ENCODE data around the gene RGSL1. TPM values are rescaled to one million over a fixed set of nuclear protein-coding genes. Genes with fewer than 3 reads are reported as not detected.

Gene RGSL1
- not detected in 2 replicates for total RNA-seq

DNA sequence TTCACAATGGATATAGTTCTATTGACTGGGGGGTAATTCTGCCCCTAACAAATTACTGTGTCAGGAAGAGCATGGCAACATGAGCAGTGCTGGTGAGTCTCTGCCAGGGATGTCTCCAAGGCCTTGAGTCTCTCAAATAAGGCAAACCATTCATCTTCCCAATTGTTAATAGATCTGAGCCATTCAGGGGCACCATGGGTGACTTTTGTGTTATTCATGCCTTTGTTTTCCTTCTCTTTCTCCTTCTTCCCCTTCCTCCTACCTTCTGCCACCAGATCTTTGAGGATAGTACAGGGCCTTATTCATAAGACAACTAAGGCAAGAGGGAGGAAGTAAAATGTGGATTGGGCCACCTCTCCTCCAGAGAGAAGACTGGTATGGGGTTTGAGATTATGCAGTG lies at the start of gene RGSL1:
Gene RGSL1, plus strand, starts transcription at position 60 of the 400 bp plus-strand sequence. Its CDS starts 20 bp downstream, at position 80.

DNA sequence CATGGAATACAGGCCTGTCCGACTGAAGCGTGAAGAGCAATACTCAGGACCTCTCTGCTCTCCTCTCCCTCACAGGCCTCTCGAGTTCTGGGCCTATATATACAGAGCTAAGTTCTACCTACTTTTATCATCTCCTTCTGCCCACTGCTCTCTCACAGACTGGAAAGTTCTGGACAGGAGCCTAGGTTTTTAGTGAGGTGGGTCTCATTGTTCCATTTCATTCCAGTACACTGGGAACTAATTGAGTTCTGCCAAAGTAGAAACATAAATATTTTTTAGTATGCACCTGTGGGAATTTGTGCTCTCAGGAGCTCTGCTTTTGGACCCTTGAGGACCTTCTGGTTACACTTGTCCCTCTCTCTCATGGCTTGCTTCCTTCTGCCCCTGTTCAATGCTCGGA lies 49.4 kb upstream of the RGSL1 start, which contains the start of gene TEDDM1:
Gene TEDDM1, minus strand, starts transcription at position 101 of the 400 bp plus-strand sequence. CDS start 182 bp downstream, outside the sequence.

DNA sequence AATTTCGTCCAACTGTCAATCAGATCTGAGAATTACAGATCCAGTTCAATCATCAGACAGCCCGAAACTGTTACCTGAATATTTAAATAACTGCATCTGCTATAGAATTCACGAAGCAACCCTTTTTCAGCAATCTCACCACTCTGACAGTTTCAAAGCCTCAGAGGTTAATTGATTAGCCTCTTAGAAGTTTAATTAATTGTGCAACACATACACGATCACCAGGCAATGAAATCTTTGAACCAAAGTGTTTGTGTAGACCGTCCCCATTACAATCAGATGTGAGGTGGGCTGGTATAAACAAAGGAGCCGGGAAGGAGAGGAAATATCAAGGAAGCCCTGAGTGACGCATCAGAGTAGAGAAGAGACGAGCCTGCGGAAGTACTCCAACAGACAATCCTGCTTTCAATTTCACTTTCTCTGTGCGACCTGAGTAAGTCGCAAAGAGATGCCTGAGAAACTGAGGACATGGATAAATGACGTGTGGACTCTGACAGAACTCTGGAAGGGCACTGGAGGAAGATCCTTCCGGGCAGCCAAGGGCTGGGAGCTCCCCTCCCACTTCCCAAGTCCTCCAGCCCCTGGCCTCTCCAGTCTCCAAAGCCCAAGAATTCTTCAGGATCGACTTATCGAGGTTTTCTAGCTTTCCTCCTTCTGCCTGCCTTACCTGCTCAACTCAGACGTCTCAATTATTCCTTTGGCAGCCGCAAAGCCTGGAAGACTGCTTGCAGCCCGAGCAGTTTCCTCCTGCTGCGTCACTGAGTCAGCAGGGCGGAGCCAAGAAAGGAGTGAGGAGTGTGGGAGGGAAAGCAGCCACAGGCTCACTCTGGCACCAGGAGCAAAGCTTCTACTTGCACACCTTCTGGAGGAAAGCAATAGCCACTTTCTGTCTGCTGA lies 138.8 kb downstream of the RGSL1 start, which contains the start of gene RNASEL:
Gene RNASEL, minus strand, starts transcription at position 757 of the 897 bp plus-strand sequence. CDS start 2,450 bp downstream, outside the sequence.

DNA sequence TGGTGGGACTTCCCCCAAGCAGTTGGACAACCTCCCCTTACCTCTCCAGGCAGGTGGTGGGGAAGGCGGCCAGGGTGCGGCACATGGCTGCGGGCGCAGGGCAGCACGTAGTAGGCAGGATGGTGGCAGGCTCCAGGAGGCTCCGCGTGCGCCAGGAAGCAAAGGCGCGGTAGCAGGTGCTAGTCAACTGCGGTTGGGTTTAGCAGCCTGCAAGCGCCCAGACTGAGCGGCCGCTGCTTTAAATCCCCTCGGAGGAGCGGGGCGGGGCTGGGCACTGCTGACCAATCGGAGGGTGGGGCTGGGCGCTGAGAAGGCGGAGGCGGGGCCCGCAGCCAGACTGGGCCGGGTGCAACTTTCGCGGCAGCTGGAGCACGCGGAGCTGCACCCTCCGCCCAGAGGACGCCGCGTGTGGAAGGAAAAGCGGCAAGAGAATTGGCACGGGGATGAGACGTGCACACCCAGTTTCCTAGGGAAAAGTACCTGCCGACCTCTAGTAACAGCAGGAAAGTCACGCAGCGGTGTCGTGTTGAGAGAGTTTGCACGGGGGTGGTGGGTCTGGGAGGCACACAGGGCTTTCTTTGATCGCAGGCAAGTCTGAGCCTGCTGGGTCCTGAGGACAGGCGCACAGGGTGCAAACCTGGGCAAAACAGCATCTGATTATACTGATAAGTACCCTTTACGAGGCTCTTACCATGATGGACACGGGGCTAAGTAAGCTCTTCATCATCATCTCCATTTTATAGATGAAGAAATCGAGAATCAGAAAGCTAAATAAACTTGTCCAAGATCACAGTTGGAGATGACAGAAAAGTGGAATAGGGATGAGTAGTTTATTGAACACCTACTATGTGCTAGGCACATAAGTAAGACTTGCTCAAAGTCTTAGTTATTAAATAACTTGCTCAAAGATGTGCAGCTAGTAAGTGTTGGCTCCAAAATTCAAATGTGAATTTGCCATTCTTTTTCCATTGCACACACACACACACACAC lies 154.5 kb downstream of the RGSL1 start, which contains the start of gene RGS16:
Gene RGS16, minus strand, starts transcription at position 215 of the 990 bp plus-strand sequence. Its CDS starts 130 bp downstream, at position 85.

Small RNA genes lying within 50 kb of the gene (small RNA-seq; reads per million reads assigned to genes)
- not detected for gene RF00017

Other genes with a start within 250 kb of the RGSL1 start
- 391 and 545 TPM in 2 replicates for gene GLUL, start 58.4 kb upstream of the RGSL1 start, total RNA-seq
- not detected in 2 replicates for gene TEDDM1, start 49.5 kb upstream of the RGSL1 start, total RNA-seq
- gene RNASEL, start 139.1 kb downstream of the RGSL1 start, total RNA-seq: 4.1 and 7.7 TPM in 2 replicates
- 0.20 and 0.37 TPM in 2 replicates for gene RGS16, start 154.2 kb downstream of the RGSL1 start, total RNA-seq
- gene RGS8, start 234.4 kb downstream of the RGSL1 start, total RNA-seq: not detected in 2 replicates

Measured in subcutaneous preadipocyte (primary cell).